ENCODE results near the gene PPP1R9A.

PPP1R9A gene

DNA sequence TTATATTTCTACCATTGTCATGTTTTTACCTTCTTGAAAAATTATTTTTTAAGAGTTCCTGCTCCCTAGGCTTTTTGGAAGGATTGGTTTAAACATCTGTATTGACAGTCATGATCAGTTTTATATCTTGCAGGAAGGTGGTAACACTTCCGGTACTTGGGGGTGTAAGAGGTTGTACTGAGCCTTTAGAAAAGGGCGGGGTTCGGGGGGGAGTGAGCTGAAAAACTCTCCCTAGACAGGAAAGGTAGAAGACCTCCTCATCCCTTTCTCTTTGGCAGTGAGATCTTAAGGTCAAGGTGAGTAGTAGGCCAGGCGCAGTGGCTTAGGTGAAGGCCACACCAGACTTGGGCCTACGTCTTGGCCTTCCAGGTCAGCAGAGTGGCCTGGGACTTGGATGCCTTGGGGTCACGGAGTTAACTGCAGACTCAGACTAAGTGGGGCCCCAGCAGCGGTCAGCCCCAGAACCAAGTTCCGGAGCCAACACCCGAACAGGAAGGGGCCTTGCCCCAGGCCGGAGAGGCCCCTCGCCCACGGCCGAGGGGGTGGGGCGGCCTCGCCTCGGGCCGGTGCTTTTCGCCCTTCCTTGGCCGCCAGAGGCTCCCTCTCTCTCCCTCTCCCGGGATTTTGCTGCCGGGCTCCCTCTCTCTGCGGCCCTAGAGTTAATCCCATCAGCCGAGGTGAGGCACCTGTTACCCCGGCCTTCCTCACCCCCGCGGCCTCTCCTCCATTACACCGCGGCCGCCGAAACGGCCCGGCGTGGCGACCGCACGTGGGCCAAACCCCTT lies at the start of gene PPP1R9A:
PPP1R9A (plus strand) TSS at position 569 of the 785 bp plus-strand sequence. CDS start 2,520 bp downstream, outside the sequence.
- no peaks in the 10 kb centered on the region for H3K9me3 Mint-ChIP-seq
- no peak for DNase-seq (ENCODE audit: low spot score in 2 of 2)
- H3K4me3 Mint-ChIP-seq, result peak within 1 kb of the TSS; percentile 23
- H3K27me3 Mint-ChIP-seq, result peaks cover 42% of the 10 kb centered on the region
- ATAC-seq (replicated peaks; ENCODE audit: extremely low read depth, poor library complexity, severe bottlenecking), result no peak
- H3K27ac Mint-ChIP-seq (ENCODE audit: low read depth), result no peak within 1 kb of the TSS
- H3K36me3 Mint-ChIP-seq (ENCODE audit: insufficient read depth), result no peaks in the 10 kb centered on the region
- no peaks in the 10 kb centered on the region for H3K4me1 Mint-ChIP-seq

DNA sequence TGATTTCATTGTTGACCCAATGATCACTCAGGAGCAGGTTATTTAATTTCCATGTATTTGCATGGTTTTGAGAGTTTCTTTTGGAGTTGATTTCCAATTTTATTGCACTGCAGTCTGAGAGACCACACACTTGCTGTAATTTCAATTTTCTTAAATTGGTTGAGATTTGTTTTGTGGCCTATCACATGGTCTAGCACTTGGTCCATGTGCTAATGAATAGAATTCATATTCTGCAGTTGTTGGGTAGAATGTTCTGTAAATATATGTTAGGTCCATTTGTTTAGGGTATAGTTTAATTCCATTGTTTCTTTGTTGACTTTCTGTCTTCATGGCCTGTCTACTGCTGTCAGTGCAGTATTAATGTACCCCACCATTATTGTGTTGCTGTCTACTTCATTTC lies 36.3 kb upstream of the PPP1R9A start:
- ATAC-seq (replicated peaks; ENCODE audit: extremely low read depth, poor library complexity, severe bottlenecking) (no peak), DNase-seq (ENCODE audit: low spot score in 2 of 2) (no peak)
- Mint-ChIP-seq H3K4me1 (no peaks in the 10 kb centered on the region), H3K9me3 (peaks cover 5% of the 10 kb centered on the region), H3K27ac (ENCODE audit: low read depth) (no peak overlapping the region), H3K27me3 (no peaks in the 10 kb centered on the region), H3K4me3 (no peak overlapping the region), H3K36me3 (ENCODE audit: insufficient read depth) (peaks cover 3% of the 10 kb centered on the region)

DNA sequence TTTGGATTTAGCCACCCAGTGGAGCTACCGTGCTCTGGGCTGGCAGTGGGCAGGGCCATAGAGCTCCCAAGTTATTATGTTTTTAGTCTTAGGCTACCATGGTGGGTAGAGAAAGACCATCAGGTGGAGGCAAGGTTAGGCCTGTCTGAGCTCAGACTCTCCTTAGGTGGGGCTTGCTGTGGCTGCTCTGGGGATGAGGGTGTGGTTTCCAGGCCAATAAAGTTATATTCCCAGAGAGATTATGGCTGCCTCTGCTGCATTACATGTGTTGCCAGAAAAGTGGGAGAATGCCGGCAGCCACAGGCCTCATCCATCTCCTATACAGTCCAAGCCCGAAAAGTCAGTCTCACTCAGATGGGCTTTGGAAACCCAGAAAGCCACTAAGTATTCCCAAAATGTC lies 34.2 kb upstream of the PPP1R9A start:
- peaks cover 3% of the 10 kb centered on the region for H3K36me3 Mint-ChIP-seq (ENCODE audit: insufficient read depth)
- DNase-seq (ENCODE audit: low spot score in 2 of 2), result no peak
- H3K4me1 Mint-ChIP-seq, result no peaks in the 10 kb centered on the region
- no peak overlapping the region for H3K4me3 Mint-ChIP-seq
- no peaks in the 10 kb centered on the region for H3K27me3 Mint-ChIP-seq
- no peak for ATAC-seq (replicated peaks; ENCODE audit: extremely low read depth, poor library complexity, severe bottlenecking)
- H3K27ac Mint-ChIP-seq (ENCODE audit: low read depth), result no peak overlapping the region
- H3K9me3 Mint-ChIP-seq, result peaks cover 10% of the 10 kb centered on the region

DNA sequence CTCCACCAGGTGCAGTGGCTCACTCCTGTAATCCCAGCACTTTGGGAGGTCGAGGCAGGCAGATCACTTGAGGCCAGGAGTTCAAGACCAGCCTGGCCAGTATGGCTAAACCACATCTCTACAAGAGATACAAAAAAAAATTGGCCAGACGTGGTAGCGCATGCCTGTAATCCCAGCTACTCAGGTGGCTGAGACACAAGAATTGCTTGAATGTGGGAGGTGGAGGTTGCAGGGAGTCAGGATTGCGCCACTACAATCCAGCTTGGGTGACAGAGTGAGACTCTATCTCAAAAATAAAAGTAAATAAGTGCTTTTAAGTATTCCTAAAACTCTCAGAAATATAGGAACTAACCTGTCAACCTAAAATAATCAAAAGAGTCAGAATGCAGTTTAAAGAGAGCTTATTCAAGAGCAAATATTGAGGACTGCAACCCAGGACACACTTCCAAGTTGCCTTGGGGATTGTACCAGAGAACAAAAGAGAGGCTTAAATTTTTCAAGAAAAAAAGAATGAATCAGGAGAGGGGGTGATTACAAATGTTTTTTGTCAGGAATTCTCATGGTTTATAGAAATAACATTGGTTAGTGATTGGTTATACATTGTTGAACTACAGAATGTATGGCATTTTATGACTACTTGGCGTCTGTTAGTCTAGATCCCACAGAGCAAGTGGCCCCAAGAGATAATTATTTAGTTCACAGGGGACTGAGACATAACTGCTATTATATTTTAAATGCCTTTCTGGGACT lies 33.2 kb upstream of the PPP1R9A start:
- ATAC-seq (replicated peaks; ENCODE audit: extremely low read depth, poor library complexity, severe bottlenecking) (no peak), DNase-seq (ENCODE audit: low spot score in 2 of 2) (no peak)
- Mint-ChIP-seq H3K27ac (ENCODE audit: low read depth) (no peak overlapping the region), H3K4me3 (no peak overlapping the region), H3K27me3 (no peaks in the 10 kb centered on the region), H3K4me1 (no peaks in the 10 kb centered on the region), H3K36me3 (ENCODE audit: insufficient read depth) (peaks cover 3% of the 10 kb centered on the region), H3K9me3 (peaks cover 18% of the 10 kb centered on the region)

DNA sequence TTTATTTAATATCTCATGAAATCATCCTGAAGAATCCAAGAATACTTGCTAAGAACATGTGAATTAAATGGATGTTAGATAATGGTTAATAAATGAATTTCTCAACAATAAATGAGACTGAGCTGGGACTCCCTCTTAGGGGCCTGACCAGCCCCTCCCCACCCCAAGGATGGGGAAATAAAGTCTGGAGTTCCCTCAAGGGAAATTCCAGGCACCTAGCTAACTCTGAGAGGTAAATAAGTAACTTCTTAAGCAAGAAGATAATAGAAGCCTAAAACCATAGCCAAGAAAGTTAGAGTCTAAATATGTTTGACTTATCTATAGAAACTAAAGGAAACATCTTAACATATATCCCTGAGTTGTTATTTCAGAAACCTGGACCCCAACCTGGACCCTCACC lies 32.2 kb upstream of the PPP1R9A start:
- ATAC-seq (replicated peaks; ENCODE audit: extremely low read depth, poor library complexity, severe bottlenecking) (no peak), DNase-seq (ENCODE audit: low spot score in 2 of 2) (no peak)
- Mint-ChIP-seq H3K27ac (ENCODE audit: low read depth) (no peak overlapping the region), H3K4me3 (no peak overlapping the region), H3K9me3 (peaks cover 18% of the 10 kb centered on the region), H3K4me1 (no peaks in the 10 kb centered on the region), H3K27me3 (no peaks in the 10 kb centered on the region), H3K36me3 (ENCODE audit: insufficient read depth) (peaks cover 3% of the 10 kb centered on the region)

DNA sequence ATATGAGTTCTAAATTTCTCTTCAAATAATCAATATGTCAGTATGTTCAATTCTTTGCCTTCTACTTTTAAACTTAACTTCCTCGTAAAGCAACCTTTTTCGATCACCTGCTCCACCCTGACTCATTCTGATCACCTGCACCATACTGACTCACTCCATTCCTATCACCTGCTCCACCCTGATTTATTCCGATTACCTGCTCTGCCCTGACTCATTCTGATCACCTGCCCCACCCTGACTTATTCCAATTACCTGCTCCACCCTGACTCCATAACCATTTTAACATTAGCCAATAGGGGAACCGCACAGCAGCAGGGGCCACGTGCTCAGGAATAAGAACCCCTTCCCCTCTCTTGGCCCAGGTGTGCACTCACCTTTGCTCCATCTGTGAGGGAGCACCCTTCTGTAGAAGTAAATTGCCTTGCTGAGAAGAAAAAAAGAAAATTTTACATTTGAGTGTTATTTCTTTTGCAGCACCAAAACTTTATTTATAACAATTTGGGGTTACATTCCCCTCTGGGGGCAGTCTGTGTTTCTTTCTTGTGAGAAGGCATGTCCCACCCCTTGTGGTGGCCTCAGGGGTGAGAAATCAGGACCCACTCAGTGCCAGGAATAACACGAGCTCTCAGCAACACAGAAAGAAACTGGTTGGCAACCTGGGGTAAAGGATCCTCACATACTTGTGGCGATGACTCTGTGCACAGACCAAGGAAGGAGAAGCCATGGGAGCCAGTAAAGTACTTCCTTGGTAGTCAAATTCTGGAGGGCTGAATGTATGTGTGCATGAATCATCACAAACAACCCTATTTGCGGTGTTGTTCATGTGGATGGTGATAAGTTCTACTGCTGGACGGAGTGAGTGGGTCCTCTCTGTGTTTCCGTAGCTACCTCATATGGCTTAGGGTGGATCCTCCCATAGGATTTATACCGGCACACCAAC lies 29.4 kb upstream of the PPP1R9A start:
- Mint-ChIP-seq H3K27me3 (no peaks in the 10 kb centered on the region), H3K4me1 (no peaks in the 10 kb centered on the region), H3K27ac (ENCODE audit: low read depth) (no peak overlapping the region), H3K4me3 (no peak overlapping the region), H3K36me3 (ENCODE audit: insufficient read depth) (no peaks in the 10 kb centered on the region), H3K9me3 (peaks cover 13% of the 10 kb centered on the region)
- ATAC-seq (replicated peaks; ENCODE audit: extremely low read depth, poor library complexity, severe bottlenecking) (no peak), DNase-seq (ENCODE audit: low spot score in 2 of 2) (no peak)

DNA sequence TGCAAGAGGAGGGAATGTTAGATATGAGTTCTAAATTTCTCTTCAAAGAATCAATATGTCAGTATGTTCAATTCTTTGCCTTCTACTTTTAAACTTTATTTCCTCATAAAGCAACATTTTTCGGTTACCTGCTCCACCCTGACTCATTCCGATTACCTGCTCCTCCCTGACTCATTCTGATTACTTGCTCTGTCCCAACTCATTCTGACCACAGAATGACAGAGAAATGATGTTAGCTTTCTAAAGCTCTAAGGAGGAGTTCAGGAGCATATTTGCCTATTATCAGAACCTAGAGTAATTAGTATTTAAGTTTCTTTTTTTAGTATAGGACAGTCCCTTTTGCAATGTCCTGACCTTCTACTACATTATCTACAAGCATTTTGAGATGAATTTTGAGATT lies 24.5 kb upstream of the PPP1R9A start:
- Mint-ChIP-seq H3K27ac (ENCODE audit: low read depth) (no peak overlapping the region), H3K27me3 (peaks cover 8% of the 10 kb centered on the region), H3K9me3 (peaks cover 9% of the 10 kb centered on the region), H3K4me3 (no peak overlapping the region), H3K36me3 (ENCODE audit: insufficient read depth) (no peaks in the 10 kb centered on the region), H3K4me1 (no peaks in the 10 kb centered on the region)
- DNase-seq (ENCODE audit: low spot score in 2 of 2) (no peak), ATAC-seq (replicated peaks; ENCODE audit: extremely low read depth, poor library complexity, severe bottlenecking) (no peak)

DNA sequence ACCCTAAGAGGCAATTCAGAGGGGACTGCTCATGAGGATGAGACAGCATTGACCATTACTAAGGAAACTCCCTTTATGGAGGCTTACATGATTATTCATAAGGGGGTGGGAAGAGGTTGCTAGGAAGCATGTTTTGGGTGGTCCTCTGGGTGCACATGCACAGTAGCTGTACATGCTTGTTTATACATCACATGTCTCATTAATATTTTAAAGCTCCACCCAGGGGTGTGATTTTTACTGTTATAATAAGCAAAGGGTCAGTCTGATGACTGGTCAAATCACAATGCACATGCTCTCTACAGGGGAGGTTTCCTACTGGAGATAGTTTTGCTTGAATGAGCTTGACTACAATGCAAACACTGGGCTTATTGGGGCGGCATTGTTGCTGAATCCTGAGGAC lies 23.8 kb upstream of the PPP1R9A start:
- ATAC-seq (replicated peaks; ENCODE audit: extremely low read depth, poor library complexity, severe bottlenecking), result no peak
- no peak overlapping the region for H3K4me3 Mint-ChIP-seq
- no peaks in the 10 kb centered on the region for H3K36me3 Mint-ChIP-seq (ENCODE audit: insufficient read depth)
- H3K27ac Mint-ChIP-seq (ENCODE audit: low read depth), result no peak overlapping the region
- H3K9me3 Mint-ChIP-seq, result peaks cover 4% of the 10 kb centered on the region
- H3K4me1 Mint-ChIP-seq, result no peaks in the 10 kb centered on the region
- H3K27me3 Mint-ChIP-seq, result peaks cover 8% of the 10 kb centered on the region
- no peak for DNase-seq (ENCODE audit: low spot score in 2 of 2)

DNA sequence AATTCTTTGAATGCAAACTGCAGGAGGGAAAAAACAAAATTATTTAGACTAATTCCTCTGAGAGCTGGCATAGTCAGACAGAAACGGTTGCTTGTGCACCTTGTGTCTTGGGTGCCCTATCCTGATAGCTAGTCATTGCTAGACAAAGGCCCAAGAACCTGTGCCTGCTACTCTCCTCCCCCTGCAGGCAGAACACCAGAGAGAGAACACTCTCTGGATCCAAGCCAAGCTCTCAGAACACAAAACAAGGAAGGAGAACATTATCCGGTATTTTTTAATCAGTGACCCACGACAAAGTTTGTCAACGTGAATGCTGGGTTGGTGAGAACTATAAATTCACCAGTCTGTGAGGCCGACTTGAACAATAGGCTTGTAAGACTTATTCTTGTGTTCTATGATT lies 18.8 kb upstream of the PPP1R9A start:
- Mint-ChIP-seq H3K4me3 (no peak overlapping the region), H3K36me3 (ENCODE audit: insufficient read depth) (no peaks in the 10 kb centered on the region), H3K4me1 (no peaks in the 10 kb centered on the region), H3K27ac (ENCODE audit: low read depth) (no peak overlapping the region), H3K27me3 (peaks cover 8% of the 10 kb centered on the region), H3K9me3 (peaks cover 5% of the 10 kb centered on the region)
- DNase-seq (ENCODE audit: low spot score in 2 of 2), result no peak
- no peak for ATAC-seq (replicated peaks; ENCODE audit: extremely low read depth, poor library complexity, severe bottlenecking)

DNA sequence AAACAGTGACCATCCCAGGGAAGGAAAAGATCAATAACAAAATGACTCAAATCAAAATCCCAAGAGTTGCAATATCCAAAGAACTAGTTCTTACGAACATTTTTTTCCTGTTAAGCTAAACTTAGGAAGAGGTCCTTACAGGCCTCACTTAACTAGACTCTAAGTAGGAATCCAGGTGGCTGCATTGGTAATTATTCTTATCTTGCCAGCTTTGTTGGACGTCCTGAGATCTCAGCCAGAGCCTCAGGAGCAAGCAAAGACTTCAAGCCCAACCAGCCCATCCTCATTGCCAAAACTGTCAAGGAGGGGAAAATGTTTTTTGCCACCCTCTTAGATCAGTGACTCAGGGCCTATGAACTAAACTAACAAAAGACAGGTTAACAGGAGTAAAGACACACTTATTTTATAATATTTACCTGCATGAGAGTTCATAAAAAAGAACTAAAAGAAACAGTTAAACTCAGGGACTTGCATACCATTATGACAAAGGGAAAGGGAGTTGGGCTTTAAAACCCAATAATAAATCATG lies 18.3 kb upstream of the PPP1R9A start:
- Mint-ChIP-seq H3K4me1 (no peaks in the 10 kb centered on the region), H3K27ac (ENCODE audit: low read depth) (no peak overlapping the region), H3K4me3 (no peak overlapping the region), H3K36me3 (ENCODE audit: insufficient read depth) (no peaks in the 10 kb centered on the region), H3K27me3 (peaks cover 8% of the 10 kb centered on the region), H3K9me3 (peaks cover 5% of the 10 kb centered on the region)
- ATAC-seq (replicated peaks; ENCODE audit: extremely low read depth, poor library complexity, severe bottlenecking) (no peak), DNase-seq (ENCODE audit: low spot score in 2 of 2) (no peak)

DNA sequence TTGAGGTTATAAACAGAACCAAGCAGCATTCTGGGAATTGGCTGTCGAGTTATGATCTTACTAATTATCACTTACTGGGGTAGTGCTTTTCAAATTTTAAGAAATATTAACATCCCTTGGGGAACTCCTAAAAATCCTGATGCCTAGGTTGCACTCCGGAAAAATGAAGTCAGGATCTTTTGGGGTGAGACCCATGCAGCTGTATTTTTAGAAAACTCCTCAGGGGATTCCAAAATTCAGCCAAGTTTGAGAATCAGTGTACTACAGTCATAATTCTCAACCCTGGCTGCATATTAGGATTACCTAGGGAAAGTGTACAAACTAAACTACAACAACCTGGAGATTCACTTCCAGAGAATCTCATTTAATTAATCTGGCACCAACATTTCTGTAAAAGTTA lies 17.2 kb upstream of the PPP1R9A start:
- peaks cover 5% of the 10 kb centered on the region for H3K9me3 Mint-ChIP-seq
- H3K4me1 Mint-ChIP-seq, result no peaks in the 10 kb centered on the region

DNA sequence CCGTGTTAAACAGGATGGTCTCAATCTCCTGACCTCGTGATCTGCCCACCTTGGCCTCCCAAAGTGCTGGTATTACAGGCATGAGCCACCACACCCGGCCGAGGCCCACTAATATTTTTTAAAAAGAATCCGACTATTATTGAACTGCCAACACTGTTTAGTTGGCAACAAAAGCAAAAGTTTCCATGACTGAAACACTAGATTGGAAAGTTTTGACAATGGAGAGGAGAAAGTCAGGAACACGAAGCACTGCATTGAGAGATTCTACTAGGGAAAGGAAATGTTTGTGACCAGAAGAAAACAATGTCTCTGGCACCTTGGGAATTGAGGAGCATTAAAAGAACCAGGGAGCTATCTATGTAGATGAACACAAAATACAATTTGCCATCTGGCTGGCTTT lies 13.7 kb upstream of the PPP1R9A start:
- Mint-ChIP-seq H3K27ac (ENCODE audit: low read depth) (no peak overlapping the region), H3K27me3 (no peaks in the 10 kb centered on the region), H3K9me3 (peaks cover 5% of the 10 kb centered on the region), H3K4me3 (no peak overlapping the region), H3K4me1 (no peaks in the 10 kb centered on the region), H3K36me3 (ENCODE audit: insufficient read depth) (no peaks in the 10 kb centered on the region)
- no peak for ATAC-seq (replicated peaks; ENCODE audit: extremely low read depth, poor library complexity, severe bottlenecking)
- DNase-seq (ENCODE audit: low spot score in 2 of 2), result no peak

More for the DNA sequence above, 17.2 kb upstream of the PPP1R9A start:
- Mint-ChIP-seq H3K36me3 (ENCODE audit: insufficient read depth) (no peaks in the 10 kb centered on the region), H3K27ac (ENCODE audit: low read depth) (no peak overlapping the region), H3K4me3 (no peak overlapping the region), H3K27me3 (peaks cover 8% of the 10 kb centered on the region)
- no peak for ATAC-seq (replicated peaks; ENCODE audit: extremely low read depth, poor library complexity, severe bottlenecking)
- DNase-seq (ENCODE audit: low spot score in 2 of 2), result no peak
